ENCODE results near the gene CORIN.
"Not testable (repeated sequence)": the region's sequence is repeated elsewhere in the genome, so short reads cannot be mapped to it uniquely, and the experiment has no call there.

CORIN gene

GRCh38 chr4:47562297-47562696 is 275.6 kb downstream of the CORIN start:
- DNase-seq (ENCODE audit: low spot score), result no peak
- no peak overlapping the region for H3K4me3 ChIP-seq
- no peak overlapping the region for H3K27ac ChIP-seq
- TF ChIP-seq CTCF (IDR thresholded peaks at IDR 0.05), result no peak

GRCh38 chr4:47561331-47561730 is 276.5 kb downstream of the CORIN start:
- no peak for TF ChIP-seq CTCF (IDR thresholded peaks at IDR 0.05)
- Histone ChIP-seq H3K4me3 (no peak overlapping the region), H3K27ac (no peak overlapping the region)
- no peak for DNase-seq (ENCODE audit: low spot score)

GRCh38 chr4:47560682-47561081 is 277.2 kb downstream of the CORIN start:
- Histone ChIP-seq H3K27ac (no peak overlapping the region), H3K4me3 (no peak overlapping the region)
- no peak for DNase-seq (ENCODE audit: low spot score)
- TF ChIP-seq CTCF (IDR thresholded peaks at IDR 0.05), result no peak

GRCh38 chr4:47557255-47557654 is 280.6 kb downstream of the CORIN start:
- Histone ChIP-seq H3K4me3 (no peak overlapping the region), H3K27ac (no peak overlapping the region)
- no peak for DNase-seq (ENCODE audit: low spot score)
- no peak for TF ChIP-seq CTCF (IDR thresholded peaks at IDR 0.05)

GRCh38 chr4:47555920-47556319 is 281.9 kb downstream of the CORIN start:
- not testable (repeated sequence) for DNase-seq (ENCODE audit: low spot score); H3K4me3 ChIP-seq; H3K27ac ChIP-seq

GRCh38 chr4:47553329-47554125 is 284.3 kb downstream of the CORIN start:
- Histone ChIP-seq H3K27ac (no peak overlapping the region), H3K4me3 (no peak overlapping the region)
- no peak for DNase-seq (ENCODE audit: low spot score)
- no peak for TF ChIP-seq CTCF (IDR thresholded peaks at IDR 0.05)

GRCh38 chr4:47551682-47552081 is 286.2 kb downstream of the CORIN start:
- TF ChIP-seq CTCF (IDR thresholded peaks at IDR 0.05), result no peak
- DNase-seq (ENCODE audit: low spot score), result no peak
- no peak overlapping the region for H3K27ac ChIP-seq
- H3K4me3 ChIP-seq, result no peak overlapping the region
